HG03095 (cell line): Measurements from ENCODE around the gene DIP2A.

ENCODE experiments used
- ATAC-seq: cut with Tn5 transposase; IDR thresholded peaks from one replicate; pipeline ENCODE4 v1.9.1; 2021; ENCODE audit warnings: moderate library complexity; ENCODE audit not compliant: unreplicated experiment

DIP2A gene

GRCh38 chr21:46613391-46613790 lies 154.7 kb downstream of the DIP2A start:
- no peak for ATAC-seq

DNA sequence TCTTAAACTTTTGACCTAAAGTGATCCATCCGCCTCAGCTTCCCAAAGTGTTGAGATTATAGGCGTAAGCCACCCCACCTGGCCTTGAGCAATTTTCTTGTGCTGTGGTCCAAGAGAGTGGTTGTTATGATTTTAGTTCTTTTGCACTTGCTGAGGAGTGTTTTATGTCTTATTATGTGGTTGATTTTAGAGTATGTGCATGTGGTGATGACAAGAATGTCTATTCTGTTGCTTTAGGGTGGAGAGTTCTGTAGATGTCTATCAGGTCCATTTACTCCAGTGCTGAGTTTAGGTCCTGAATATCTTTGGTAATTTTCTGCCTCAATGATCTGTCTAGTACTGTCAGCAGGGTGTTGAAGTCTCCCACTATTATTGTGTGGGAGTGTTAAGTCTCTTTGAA lies 157.4 kb downstream of the DIP2A start:
- ATAC-seq, result no peak

DNA sequence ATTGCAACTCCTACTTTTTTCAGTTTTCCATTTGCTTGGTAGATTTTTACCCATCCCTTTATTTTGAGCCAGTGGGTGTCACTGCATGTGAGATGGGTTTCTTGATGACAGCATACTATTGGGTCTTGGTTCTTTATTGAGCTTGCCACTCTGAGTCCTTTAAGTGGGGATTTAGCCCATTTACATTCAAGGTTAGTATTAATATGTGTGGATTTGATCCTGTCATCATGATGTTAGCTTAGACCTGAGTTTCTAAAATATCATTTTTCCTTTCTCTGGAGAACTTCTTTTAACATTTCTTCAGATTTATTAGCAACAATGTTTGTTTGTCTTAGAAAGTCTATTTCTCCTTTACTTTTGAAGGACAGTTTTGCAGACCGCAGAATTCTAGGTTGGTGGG lies 158.0 kb downstream of the DIP2A start:
- no peak for ATAC-seq

GRCh38 chr21:46617267-46618051 lies 158.8 kb downstream of the DIP2A start:
- no peak for ATAC-seq

DNA sequence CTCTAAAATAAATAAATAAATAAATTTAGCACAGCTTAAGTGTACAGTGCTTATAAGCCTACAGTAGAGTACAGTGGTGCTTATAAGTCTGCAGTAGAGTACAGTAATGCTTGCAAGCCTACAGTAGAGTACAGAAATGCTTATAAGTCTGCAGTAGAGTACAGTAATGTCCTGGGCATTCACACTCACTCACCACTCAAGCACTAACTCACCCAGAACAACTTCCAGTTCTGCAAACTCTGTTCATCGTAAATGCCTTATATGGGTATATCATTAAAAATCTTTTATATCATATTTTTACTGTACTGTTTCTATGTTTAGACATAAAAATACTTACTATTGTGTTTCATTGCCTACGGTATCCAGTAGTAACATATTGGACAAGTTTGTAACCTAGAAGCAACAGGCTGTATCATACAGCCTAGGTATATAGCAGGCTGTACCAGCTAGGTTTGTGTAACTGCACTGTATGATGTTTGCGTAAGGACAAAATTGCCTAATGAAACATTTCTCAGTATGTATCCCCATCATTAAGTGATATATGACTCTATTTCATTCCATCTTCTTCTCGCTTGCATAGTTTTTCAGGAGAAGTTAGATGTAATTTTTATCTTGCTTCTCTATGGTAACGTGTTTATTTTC lies 160.2 kb downstream of the DIP2A start:
- no peak for ATAC-seq
